ENCODE measurements around the gene RBFOX2.

DNA sequence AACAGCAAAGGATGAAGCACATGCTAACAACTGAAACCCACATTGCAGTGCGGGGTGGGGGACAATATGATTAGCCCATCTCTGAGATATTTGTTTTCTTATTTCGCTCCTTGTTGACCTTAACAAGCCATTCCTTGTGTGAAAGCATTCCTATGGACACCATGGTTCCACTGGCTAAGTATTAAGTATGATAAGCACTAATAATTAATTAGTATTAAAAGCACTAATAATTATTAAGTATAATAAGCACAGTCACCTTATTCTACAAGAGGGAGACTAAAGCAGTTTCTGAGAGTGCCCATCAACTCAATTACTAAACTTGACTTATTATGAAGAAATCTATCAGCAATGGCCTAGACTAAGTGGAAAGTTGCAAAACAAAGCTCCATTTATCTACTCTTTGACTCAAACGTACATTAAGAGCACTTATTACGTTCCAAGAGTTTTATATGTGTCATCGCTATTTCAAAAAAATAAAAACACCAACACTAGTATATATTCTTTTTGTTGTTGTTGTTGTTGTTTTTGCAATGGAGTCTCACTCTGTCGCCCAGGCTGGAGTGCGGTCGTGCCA lies 65.3 kb downstream of the RBFOX2 start:
- TF ChIP-seq POLR2A (IDR thresholded peaks at IDR 0.05) = no peak
- TF ChIP-seq, protein P1, sequence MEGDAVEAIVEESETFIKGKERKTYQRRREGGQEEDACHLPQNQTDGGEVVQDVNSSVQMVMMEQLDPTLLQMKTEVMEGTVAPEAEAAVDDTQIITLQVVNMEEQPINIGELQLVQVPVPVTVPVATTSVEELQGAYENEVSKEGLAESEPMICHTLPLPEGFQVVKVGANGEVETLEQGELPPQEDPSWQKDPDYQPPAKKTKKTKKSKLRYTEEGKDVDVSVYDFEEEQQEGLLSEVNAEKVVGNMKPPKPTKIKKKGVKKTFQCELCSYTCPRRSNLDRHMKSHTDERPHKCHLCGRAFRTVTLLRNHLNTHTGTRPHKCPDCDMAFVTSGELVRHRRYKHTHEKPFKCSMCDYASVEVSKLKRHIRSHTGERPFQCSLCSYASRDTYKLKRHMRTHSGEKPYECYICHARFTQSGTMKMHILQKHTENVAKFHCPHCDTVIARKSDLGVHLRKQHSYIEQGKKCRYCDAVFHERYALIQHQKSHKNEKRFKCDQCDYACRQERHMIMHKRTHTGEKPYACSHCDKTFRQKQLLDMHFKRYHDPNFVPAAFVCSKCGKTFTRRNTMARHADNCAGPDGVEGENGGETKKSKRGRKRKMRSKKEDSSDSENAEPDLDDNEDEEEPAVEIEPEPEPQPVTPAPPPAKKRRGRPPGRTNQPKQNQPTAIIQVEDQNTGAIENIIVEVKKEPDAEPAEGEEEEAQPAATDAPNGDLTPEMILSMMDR (IDR thresholded peaks at IDR 0.05) = no peak
